GM10847 (cell line): Measurements from ENCODE around the gene AVL9.

ENCODE experiments used
- POLR2A ChIP-seq: IDR thresholded peaks from 2 replicates; pipeline ENCODE4 v1.6.1; 2011; ENCODE audit not compliant: insufficient read length; ENCODE audit errors: extremely low read depth

The AVL9 gene

GRCh38 chr7:32592701-32593100 is 97.4 kb downstream of the AVL9 start:
- no peak for TF ChIP-seq POLR2A

DNA sequence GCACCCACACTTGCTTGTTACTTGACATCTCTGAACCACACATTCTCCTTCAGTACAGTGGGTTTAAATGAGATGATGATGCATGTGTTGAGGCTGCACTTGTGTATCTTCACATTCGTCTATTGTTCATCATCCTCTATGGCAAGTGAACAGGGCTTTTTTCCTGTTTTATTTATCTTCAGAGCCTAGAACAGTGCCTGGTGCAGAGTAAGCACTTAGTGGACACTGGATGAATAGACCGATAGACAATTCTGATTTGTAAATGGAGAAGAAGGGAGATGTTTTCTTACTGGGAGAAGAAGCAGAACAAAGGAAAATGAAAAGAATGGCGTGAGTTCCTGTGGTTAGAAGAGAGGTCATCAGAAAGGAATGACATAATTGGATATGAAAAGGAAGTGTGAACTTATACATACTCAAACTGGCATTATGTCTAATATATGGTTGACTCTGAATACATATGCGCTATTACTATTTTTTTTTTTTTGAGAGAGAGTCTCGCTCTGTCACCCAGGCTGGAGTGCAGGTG is 99.7 kb downstream of the AVL9 start:
- no peak for TF ChIP-seq POLR2A

DNA sequence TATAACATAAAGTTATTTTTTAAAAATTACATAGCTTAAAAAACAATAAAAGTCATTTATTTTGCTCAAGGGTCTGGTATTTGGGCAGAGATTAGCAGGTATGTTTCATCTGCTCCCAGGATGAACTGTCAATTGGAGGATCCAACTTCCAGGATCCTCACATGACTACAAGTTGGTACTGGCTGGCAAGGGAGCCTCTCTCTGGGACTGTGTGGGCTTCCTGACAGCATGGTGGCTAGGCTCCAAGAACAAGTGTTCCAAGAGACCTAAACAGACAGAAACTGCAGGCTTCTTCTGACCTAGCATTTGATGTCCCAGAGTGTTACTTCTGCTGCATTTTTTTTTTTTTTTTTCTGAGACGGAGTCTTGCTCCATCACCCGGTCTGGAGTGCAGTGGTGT is 107.2 kb downstream of the AVL9 start:
- no peak for TF ChIP-seq POLR2A

GRCh38 chr7:32605032-32605431 is 109.7 kb downstream of the AVL9 start:
- TF ChIP-seq POLR2A, result no peak

DNA sequence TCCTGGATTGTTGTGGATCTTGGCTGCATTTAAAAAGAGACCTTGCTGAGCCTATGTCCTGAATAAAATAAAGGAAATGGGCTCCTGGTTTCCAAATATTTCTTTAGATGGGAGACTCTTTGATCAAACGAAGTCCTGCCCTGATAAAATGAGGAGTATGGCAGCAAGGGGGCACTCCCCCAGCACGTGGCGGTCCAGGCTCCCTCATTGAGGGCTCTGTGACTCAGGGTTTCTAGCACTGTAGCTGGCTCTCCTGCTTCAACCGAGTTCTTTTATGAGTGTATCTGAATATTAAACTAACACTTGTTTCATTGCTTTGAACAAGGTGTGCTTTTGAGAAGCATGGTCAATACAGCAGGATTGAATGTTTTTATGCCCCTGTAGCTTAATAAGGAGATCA is 114.2 kb downstream of the AVL9 start:
- TF ChIP-seq POLR2A, result no peak

DNA sequence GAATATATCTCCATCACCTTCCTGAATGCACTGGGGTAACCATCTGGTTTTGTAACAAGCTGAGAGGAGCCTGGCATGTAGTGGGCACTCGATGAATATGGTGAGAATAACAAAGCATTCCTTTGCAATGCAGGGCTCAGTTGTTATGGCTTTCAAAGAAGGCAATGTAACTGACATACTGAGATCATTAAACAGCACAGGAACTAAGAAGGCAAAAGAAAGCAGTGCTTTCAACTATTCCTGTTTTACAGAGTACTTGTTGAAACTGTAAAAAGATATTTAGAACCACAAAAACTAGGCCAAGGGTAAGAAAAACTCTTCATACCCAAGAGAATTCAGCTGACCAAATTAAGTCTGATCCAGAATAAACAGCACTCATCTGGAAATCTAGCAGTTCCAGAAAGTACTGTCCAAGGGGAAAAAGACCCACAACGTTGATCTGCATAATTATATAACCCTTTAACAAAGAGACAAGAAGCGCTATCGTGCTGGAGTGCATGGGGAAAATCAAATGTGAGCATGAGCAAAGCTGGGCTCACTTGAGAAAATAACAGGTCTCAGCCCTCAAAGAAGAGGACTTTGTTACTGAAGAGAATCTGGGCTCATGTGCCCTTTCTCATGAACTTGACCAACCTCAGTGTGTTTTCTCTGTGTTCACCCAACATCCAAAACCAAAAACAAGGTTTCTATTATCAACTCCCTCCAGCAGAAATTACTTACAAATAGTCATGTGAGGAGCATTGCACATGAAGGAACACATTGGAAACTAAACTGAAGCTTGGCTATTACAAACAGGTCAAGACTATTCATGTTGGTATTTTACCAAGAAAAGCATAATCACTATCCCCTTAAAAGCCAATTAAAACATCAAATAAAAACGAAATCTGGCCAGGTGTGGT is 116.2 kb downstream of the AVL9 start:
- TF ChIP-seq POLR2A, result no peak

DNA sequence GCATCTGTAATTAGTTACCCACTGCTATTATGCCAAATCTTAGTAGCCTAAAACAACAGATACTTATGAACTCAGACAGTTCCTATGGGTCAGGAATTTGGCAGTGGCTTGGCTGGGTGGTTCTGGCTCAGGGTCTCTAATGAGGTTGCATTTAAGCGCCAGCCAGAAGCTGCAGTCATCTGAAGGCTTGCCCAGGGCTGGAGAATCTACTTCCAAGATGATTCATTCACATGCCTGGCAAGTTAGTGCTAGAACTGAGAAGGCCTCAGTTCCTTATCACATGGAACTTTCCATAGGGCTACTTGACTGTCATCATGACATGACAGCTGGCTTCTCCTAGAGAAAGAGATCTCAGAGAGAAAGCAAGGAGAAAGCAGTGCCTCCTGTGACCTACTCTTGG is 121.3 kb downstream of the AVL9 start:
- TF ChIP-seq POLR2A, result no peak

DNA sequence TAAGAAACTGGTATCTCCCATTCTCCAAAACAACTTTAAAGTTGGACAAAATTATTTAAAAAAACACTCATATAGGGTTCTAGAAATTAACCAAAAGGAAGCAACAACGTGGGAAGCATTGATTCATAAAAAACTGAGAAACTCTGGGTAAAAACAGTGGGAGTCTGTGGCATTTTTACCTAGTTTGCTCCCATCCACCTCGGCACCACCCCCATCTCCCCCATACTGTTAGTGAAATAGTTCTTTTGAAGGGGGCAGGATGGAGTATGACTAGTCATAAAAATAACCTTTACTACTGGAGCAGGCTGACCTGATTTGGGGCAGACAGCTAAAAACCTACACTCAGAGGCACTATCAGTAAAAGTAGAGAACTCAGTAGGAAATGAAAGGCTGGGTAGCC is 123.2 kb downstream of the AVL9 start:
- TF ChIP-seq POLR2A, result no peak

DNA sequence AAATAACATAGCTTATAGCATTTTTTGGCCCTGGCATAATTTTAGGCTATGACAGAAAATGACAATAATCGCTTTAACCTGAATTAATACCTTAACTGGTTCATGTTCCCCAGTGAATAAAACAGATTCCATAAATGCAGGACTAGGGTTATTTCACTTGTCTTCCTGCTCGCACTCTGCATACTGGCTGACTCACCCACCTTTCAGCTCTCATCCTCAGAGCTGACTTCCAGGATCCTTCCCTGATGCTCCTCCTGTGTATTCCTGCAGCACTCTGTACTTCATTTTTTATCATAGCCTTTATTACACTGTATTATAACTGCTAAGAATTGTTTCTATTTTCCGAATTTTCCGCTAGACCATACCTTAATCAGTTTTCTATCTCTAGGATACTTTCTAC is 123.7 kb downstream of the AVL9 start:
- no peak for TF ChIP-seq POLR2A

DNA sequence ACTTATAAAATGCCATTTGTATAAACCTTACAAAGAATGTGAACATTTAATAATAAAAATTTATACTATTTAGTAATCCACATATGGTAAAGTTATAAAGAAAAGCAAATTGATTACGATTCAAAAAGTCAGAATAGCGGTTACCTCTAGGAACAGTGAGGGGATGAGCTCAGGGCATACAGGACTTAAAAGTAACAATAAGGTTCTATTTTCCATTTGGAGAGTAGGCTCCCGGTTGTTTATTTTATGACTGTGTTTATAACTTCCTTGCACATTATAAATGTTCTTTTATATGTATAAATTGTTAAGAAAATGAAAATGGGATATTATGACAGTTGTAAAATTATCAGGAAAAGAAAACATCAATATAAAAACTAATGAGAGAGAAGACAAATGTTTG is 135.7 kb downstream of the AVL9 start:
- no peak for TF ChIP-seq POLR2A
